Large intestine (tissue), 3 donors: Measurements from ENCODE around the gene CCDC191. TPM values are rescaled to one million over a fixed set of nuclear protein-coding genes. Genes with fewer than 3 reads are reported as not detected.

ENCODE experiments used
- DNase-seq, 2 donors: peaks; one replicate each; pipeline versions ENCODE4 v3.0.0 to v3.0.0-alpha.2; 2013
- H3K27ac ChIP-seq: one replicate; pipeline ENCODE4 v1.5.1; 2013; ENCODE audit warnings: low read length
- H3K27me3 ChIP-seq: 2 replicates; pipeline ENCODE4 v1.6.1; 2013; ENCODE audit warnings: low read length; ENCODE audit not compliant: control insufficient read depth, insufficient read depth
- H3K36me3 ChIP-seq: 2 replicates; pipeline ENCODE4 v1.6.1; 2013; ENCODE audit warnings: low read length; ENCODE audit not compliant: control insufficient read depth, insufficient read depth
- H3K4me1 ChIP-seq: one replicate; pipeline ENCODE4 v1.6.1; 2013; ENCODE audit warnings: low read length; ENCODE audit not compliant: control insufficient read depth, insufficient read depth
- H3K4me3 ChIP-seq: one replicate; pipeline ENCODE4 v1.5.1; 2013; ENCODE audit warnings: low read length
- H3K9me3 ChIP-seq: one replicate; pipeline ENCODE4 v1.6.1; 2013; ENCODE audit warnings: mild to moderate bottlenecking, low read depth, low read length, moderate library complexity; ENCODE audit not compliant: control insufficient read depth
- WGBS: methylation state at CpG from one replicate; pipeline ENCODE4 v1.1.5; 2013; ENCODE audit warnings: low lambda C conversion rate; ENCODE audit not compliant: insufficient coverage; 5-methylcytosine and 5-hydroxymethylcytosine counted together
- polyA plus RNA-seq: library from polyadenylated mRNA; unstranded; fragments of 120-200 nt; gene quantifications from one replicate; pipeline ENCODE4 v1.2.1, GENCODE V29; 2013

CCDC191 gene
- polyA plus RNA-seq, 1 donor, result 9.2 TPM

DNA sequence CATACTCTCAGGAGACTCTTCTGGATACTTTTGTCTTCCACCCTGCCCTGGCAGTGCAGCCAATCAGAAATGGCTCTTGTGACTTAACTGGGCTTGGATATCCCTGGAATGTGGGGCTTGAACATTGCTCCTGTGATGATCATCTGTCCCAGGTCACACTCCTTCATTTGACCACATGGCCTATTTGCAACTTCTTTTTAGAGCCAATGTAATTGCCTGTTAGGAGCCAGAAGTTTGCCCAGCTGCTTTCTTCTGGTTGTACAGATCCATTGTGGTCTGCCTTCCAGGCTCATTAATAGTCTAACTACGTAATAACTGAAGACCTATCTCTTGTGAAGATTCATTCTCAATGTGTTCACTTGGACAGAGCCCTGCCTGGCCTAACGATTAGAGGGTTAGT is 30.0 kb upstream of the CCDC191 start:
- no peaks in the 10 kb centered on the region for H3K9me3 ChIP-seq
- no peak overlapping the region for H3K27ac ChIP-seq
- H3K4me3 ChIP-seq, result no peak overlapping the region
- H3K27me3 ChIP-seq, result no peaks in the 10 kb centered on the region
- peaks cover 37% of the 10 kb centered on the region for H3K36me3 ChIP-seq
- WGBS, result no CpG with 5 or more reads among the region's 2 CpGs
- H3K4me1 ChIP-seq, result no peaks in the 10 kb centered on the region
- no peak for DNase-seq

DNA sequence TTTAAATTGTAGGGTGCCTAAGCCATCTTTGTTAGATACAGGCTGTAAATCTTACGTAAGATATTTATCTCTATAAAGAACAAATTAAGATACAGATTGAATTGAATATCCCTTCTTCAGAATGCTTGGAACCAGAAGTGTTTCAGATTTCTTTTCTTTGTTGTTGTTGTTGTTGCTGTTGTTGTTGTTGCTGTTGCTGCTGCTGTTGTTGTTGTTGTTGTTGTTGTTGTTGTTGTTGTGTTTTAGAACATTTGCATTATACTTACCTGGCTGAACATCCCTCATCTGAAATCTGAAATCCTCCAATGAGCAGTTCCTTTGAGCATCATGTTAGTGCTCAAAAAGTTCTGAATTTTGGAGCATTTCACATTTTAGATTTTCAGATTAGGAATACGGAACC is 26.8 kb upstream of the CCDC191 start:
- Histone ChIP-seq H3K9me3 (no peaks in the 10 kb centered on the region), H3K36me3 (peaks cover 54% of the 10 kb centered on the region), H3K27ac (no peak overlapping the region), H3K27me3 (no peaks in the 10 kb centered on the region), H3K4me3 (no peak overlapping the region), H3K4me1 (no peaks in the 10 kb centered on the region)
- WGBS, result no CpG with 5 or more reads among the region's 2 CpGs
- no peak for DNase-seq

DNA sequence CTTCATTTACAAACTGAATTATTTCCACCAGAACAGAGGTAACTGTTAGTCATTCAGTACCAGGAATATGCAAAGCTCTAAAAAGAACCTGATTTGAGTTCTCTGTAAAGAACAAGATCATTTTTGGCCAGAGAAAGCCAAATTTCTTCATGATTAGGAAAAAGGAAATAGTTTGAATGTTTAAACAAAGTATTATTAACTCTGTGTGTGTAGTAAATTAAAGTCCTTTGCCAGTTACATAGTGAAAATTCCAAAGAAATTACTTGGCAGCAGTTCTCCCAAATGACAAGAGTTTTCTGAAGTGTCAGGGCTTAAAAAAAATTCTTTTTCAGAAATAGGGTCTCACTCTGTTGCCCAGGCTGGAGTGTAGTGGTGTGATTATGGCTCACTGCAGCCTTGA is 24.7 kb upstream of the CCDC191 start:
- Histone ChIP-seq H3K27me3 (no peaks in the 10 kb centered on the region), H3K36me3 (peaks cover 61% of the 10 kb centered on the region), H3K27ac (no peak overlapping the region), H3K4me3 (no peak overlapping the region), H3K9me3 (no peaks in the 10 kb centered on the region), H3K4me1 (no peaks in the 10 kb centered on the region)
- DNase-seq, result no peak

DNA sequence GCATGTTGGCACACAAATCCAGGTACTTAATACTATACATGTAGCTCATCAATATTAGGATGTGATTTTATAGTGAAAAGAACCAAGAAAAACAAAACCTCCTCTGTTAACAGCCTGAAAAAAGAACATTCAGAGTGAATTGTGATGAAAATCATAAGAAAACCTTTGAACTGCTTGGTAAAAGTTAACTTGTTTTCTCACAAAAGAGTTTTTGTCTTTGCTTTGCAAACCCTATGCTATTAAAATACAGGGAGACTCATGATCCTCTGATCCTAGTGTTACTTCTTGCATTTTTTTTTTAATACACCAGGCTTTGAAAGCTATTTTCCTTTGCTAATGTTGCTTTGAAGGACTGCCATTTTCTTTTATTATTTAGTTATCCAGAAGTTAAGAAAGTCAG is 23.9 kb upstream of the CCDC191 start:
- Histone ChIP-seq H3K9me3 (no peaks in the 10 kb centered on the region), H3K4me1 (no peaks in the 10 kb centered on the region), H3K36me3 (peaks cover 58% of the 10 kb centered on the region), H3K4me3 (no peak overlapping the region), H3K27me3 (no peaks in the 10 kb centered on the region), H3K27ac (no peak overlapping the region)
- DNase-seq, result no peak

DNA sequence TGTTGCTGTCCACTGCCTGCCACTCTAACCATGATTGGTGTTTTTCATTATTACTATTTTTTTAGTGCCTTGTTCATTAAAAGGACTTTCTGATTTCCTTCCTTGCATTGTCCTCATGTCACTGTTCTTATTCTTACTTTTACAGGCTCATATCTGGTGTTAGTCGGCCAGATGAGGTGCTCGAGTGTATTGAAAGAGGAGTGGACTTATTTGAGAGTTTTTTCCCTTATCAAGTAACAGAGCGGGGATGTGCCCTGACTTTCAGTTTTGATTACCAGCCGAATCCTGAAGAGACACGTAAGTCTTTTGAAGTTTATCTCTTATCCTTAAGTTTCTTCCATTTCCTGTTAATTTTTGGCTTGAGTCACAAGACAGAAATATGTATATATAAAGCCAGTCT is 23.4 kb upstream of the CCDC191 start:
- Histone ChIP-seq H3K9me3 (no peaks in the 10 kb centered on the region), H3K36me3 (peaks cover 58% of the 10 kb centered on the region), H3K27ac (no peak overlapping the region), H3K4me1 (no peaks in the 10 kb centered on the region), H3K4me3 (no peak overlapping the region), H3K27me3 (no peaks in the 10 kb centered on the region)
- 100% methylated on average over 4 of the region's 5 CpGs for WGBS
- no peak for DNase-seq

DNA sequence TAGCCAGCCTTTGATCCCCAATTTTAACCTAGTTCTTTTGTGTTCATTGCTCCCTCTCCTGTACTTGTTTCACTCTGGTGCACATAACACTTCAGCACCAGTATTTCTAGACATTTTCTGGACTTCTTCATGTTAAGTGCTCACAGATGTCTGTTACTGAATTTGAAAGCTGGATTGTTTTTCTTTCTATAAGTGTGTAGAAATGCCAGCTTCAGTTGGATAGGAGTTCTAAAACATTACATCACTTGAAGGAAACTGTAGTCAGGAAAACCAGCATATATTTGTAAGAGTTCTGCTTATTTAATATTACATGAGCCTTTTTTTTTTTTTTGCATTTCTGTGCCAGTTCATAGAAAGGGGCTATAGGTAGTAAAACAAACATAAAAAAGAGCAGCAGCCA is 21.8 kb upstream of the CCDC191 start:
- no peak overlapping the region for H3K27ac ChIP-seq
- H3K4me3 ChIP-seq, result no peak overlapping the region
- peaks cover 63% of the 10 kb centered on the region for H3K36me3 ChIP-seq
- no peak for DNase-seq
- no peaks in the 10 kb centered on the region for H3K27me3 ChIP-seq
- no peaks in the 10 kb centered on the region for H3K4me1 ChIP-seq
- H3K9me3 ChIP-seq, result no peaks in the 10 kb centered on the region

DNA sequence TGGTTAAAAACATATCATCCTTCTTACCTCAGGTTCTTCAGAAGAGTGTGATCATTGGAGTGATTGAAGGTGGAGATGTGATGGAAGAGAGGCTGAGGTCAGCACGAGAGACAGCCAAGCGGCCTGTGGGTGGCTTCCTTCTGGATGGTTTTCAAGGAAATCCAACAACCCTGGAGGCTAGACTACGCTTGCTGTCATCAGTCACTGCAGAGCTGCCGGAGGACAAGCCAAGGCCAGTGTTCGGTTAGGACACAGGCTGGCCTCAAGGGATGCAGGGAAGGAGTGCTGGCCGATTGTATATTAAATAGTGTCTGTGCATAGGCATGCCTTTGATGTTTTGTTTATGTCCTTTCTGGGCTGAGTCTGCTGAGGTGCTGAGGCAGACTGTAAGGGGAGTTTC is 20.4 kb upstream of the CCDC191 start:
- H3K4me3 ChIP-seq, result no peak overlapping the region

DNA sequence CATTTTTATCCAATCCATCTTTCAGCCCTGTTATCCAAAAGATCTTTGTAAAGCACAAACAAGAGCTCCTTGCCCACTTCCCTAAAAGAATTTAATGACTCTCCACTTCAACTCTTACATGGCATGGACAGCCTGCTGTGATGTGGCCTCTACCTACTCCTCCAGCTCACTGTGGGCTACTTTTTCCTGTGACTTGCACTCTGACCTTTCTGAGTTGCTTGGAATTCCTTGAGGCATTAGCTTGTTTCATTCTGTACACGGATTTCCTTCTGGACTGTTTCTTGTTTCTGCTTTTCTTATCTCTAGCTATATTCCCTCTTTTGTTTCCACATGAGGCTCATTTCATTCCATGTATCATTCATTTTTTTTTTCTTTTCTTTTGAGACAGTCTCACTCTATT is 15.5 kb upstream of the CCDC191 start:
- no peaks in the 10 kb centered on the region for H3K9me3 ChIP-seq
- WGBS, result 78% methylated on average over 1 of the region's 1 CpG
- peaks cover 61% of the 10 kb centered on the region for H3K36me3 ChIP-seq
- no peak for DNase-seq
- no peak overlapping the region for H3K4me3 ChIP-seq
- H3K4me1 ChIP-seq, result no peaks in the 10 kb centered on the region
- no peak overlapping the region for H3K27ac ChIP-seq
- no peaks in the 10 kb centered on the region for H3K27me3 ChIP-seq

More for the DNA sequence above, 20.4 kb upstream of the CCDC191 start:
- no peak for DNase-seq
- H3K27ac ChIP-seq, result no peak overlapping the region
- H3K36me3 ChIP-seq, result peaks cover 67% of the 10 kb centered on the region
- H3K9me3 ChIP-seq, result no peaks in the 10 kb centered on the region
- no peaks in the 10 kb centered on the region for H3K4me1 ChIP-seq
- no CpG with 5 or more reads among the region's 6 CpGs for WGBS
- H3K27me3 ChIP-seq, result no peaks in the 10 kb centered on the region

DNA sequence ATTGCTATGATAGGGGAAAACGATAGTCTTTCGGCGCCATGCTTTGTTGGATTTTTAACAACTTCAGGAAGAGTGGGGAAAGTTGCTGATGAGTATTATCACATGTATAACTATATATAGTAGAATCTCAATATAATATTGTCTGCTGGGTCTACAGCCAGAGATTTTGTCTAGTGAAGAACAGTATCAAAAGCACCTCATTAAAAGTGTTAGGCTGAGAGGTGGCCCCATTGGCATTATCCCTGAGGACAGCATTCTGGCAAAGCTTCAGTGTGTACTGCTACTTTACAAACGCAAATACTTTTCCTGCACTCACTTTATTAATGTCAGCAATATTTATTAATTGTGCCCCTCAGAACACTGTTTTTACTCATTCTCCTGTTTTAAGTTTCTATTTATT is 12.0 kb upstream of the CCDC191 start:
- DNase-seq, result no peak

DNA sequence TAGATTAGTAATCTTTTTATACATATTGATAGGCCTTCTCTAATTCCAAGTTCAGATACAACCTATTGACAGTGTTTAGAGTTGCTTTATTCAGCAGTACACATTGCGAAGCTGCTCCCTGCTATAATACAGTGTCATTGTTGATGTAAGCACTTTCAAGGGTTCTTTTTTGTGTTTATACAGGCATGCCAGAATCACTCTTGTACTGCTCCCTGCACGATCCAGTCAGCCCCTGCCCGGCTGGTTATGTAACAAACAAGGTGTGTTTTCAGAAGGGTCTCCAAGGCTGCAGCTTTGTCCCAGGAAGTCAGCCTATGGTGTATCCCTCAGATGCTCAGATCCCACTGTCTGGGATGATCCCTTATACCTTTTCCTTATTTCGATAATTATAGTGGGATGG is 11.5 kb upstream of the CCDC191 start:
- no CpG with 5 or more reads among the region's 4 CpGs for WGBS
- H3K4me3 ChIP-seq, result no peak overlapping the region

More for the DNA sequence above, 12.0 kb upstream of the CCDC191 start:
- no peaks in the 10 kb centered on the region for H3K27me3 ChIP-seq
- H3K36me3 ChIP-seq, result peaks cover 53% of the 10 kb centered on the region
- no peak overlapping the region for H3K27ac ChIP-seq
- H3K9me3 ChIP-seq, result no peaks in the 10 kb centered on the region
- no peaks in the 10 kb centered on the region for H3K4me1 ChIP-seq
- H3K4me3 ChIP-seq, result no peak overlapping the region
- WGBS, result 100% methylated on average over 4 of the region's 4 CpGs

DNA sequence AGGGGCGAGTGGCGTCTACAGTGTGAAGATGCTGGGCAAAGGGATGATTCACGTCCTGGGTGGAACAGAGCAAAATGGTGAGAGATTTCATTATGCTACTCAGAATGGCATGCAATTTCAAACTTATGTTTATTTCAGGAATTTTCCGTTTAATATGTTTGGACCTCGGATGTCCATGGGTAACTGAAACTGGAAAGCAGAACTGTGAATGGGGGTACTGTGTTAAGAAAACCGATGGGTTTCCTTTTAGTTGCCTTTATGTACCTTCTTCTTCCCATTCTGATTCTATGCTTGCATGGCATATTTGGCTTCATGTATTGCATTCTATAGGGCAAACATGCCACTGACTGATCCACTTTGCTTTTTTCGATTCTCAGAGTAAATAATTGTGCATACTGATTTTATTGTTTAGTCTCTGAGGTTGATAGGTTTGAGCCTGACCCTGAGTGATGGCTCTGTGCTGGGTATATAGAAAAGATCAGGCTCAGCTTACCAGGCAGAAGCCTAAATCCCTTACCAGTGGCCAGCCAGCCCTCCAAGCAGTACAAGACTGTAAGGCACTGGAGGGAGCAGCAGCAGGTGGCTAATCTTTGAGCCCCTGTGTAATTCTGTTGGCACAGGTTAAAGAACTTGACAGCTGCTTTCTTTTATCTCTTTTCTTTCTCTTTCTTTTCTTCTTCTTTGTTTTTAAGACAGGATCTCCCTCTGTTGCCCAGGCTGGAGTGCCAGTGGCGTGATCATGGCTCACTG is 4.8 kb upstream of the CCDC191 start:
- H3K4me3 ChIP-seq, result no peak overlapping the region
- 69% methylated on average over 2 of the region's 8 CpGs for WGBS
- H3K36me3 ChIP-seq, result peaks cover 10% of the 10 kb centered on the region
- H3K27me3 ChIP-seq, result no peaks in the 10 kb centered on the region
- H3K27ac ChIP-seq, result no peak overlapping the region
- no peak for DNase-seq
- no peaks in the 10 kb centered on the region for H3K4me1 ChIP-seq
- no peaks in the 10 kb centered on the region for H3K9me3 ChIP-seq

More for the DNA sequence above, 11.5 kb upstream of the CCDC191 start:
- Histone ChIP-seq H3K27ac (no peak overlapping the region), H3K27me3 (no peaks in the 10 kb centered on the region), H3K9me3 (no peaks in the 10 kb centered on the region), H3K4me1 (no peaks in the 10 kb centered on the region), H3K36me3 (peaks cover 49% of the 10 kb centered on the region)
- DNase-seq, result no peak
